ENCODE results near the gene RPL36.

The RPL36 gene

GRCh38 chr19:5690125-5690954 lies at the start of gene RPL36:
Gene RPL36, plus strand, starts transcription at chr19:5690295. Its CDS starts 213 bp downstream, at chr19:5690508.
- peak; percentile 96 to 97 for TF ChIP-seq CTCF (IDR thresholded peaks at IDR 0.05)
- Histone ChIP-seq H3K9me3 (no peaks in the 10 kb centered on the region), H3K27me3 (no peaks in the 10 kb centered on the region), H3K4me3 (peak within 1 kb of the TSS; percentile 58 to 64), H3K4me1 (peaks cover 5 to 46% (median 23%) of the 10 kb centered on the region in 4 donors), H3K27ac (peak within 1 kb of the TSS; percentile 86 to 88), H3K36me3 (peaks cover 23 to 44% (median 39%) of the 10 kb centered on the region in 3 donors)
- intact Hi-C loops (cut with DNase I; ENCODE audit: low total_unique reads) = loop anchor here (10.0 kb wide), 1 partner anchor 66 kb away; the partner anchor contains the start of genes SAFB and SAFB2
- DNase-seq = peak; percentile 96 to 99

GRCh38 chr19:5641171-5641570 lies 48.9 kb upstream of the RPL36 start:
- H3K27ac ChIP-seq = no peak overlapping the region
- no peaks in the 10 kb centered on the region for H3K27me3 ChIP-seq
- no peak for DNase-seq
- H3K36me3 ChIP-seq = peaks cover 33 to 48% (median 40%) of the 10 kb centered on the region in 3 donors
- no peaks in the 10 kb centered on the region for H3K9me3 ChIP-seq
- H3K4me3 ChIP-seq = no peak overlapping the region
- intact Hi-C loops (cut with DNase I; ENCODE audit: low total_unique reads) = no loop called here
- TF ChIP-seq CTCF (IDR thresholded peaks at IDR 0.05) = no peak
- H3K4me1 ChIP-seq = peaks cover 0 to 17% (median 9%) of the 10 kb centered on the region in 4 donors

GRCh38 chr19:5642204-5642603 lies 47.9 kb upstream of the RPL36 start:
- DNase-seq = no peak
- intact Hi-C loops (cut with DNase I; ENCODE audit: low total_unique reads) = no loop called here
- no peak overlapping the region for H3K4me3 ChIP-seq

GRCh38 chr19:5643060-5643459 lies 47.0 kb upstream of the RPL36 start:
- Histone ChIP-seq H3K4me3 (no peak overlapping the region), H3K9me3 (no peaks in the 10 kb centered on the region), H3K27me3 (no peaks in the 10 kb centered on the region), H3K27ac (no peak overlapping the region), H3K36me3 (peaks cover 50 to 67% (median 59%) of the 10 kb centered on the region in 3 donors), H3K4me1 (peaks cover 0 to 10% (median 2%) of the 10 kb centered on the region in 4 donors)
- DNase-seq = no peak
- intact Hi-C loops (cut with DNase I; ENCODE audit: low total_unique reads) = no loop called here
- no peak for TF ChIP-seq CTCF (IDR thresholded peaks at IDR 0.05)

More at GRCh38 chr19:5642204-5642603, 47.9 kb upstream of the RPL36 start:
- H3K36me3 ChIP-seq = peaks cover 43 to 58% (median 51%) of the 10 kb centered on the region in 3 donors
- H3K27ac ChIP-seq = no peak overlapping the region
- TF ChIP-seq CTCF (IDR thresholded peaks at IDR 0.05) = no peak
- peaks cover 0 to 17% (median 8%) of the 10 kb centered on the region in 4 donors for H3K4me1 ChIP-seq
- H3K9me3 ChIP-seq = no peaks in the 10 kb centered on the region
- no peaks in the 10 kb centered on the region for H3K27me3 ChIP-seq

- Histone ChIP-seq H3K36me3 (peaks cover 55 to 73% (median 65%) of the 10 kb centered on the region in 3 donors), H3K27ac (no peak overlapping the region), H3K4me1 (peaks cover 0 to 7% (median 0%) of the 10 kb centered on the region in 4 donors)
Measured at GRCh38 chr19:5644037-5644436, 46.1 kb upstream of the RPL36 start.

More at GRCh38 chr19:5644037-5644436, 46.1 kb upstream of the RPL36 start:
- intact Hi-C loops (cut with DNase I; ENCODE audit: low total_unique reads) = no loop called here
- TF ChIP-seq CTCF (IDR thresholded peaks at IDR 0.05) = no peak
- Histone ChIP-seq H3K4me3 (no peak overlapping the region), H3K9me3 (no peaks in the 10 kb centered on the region), H3K27me3 (no peaks in the 10 kb centered on the region)
- DNase-seq = no peak
